Stimulated activated CD8-positive, alpha-beta memory T cell treated with anti-CD3 and anti-CD28 coated beads, Interleukin-2, amount 100 ng/mL, for 48 hours (primary cell): ENCODE results near the gene ABL1.

ENCODE experiments used
- DNase-seq, 2 donors: peaks; one replicate each; pipeline ENCODE4 v3.0.0-alpha.2; 2020; ENCODE audit warnings: low read depth in 2 of 2

ABL1 gene

GRCh38 chr9:130890870-130891687, 56.0 kb downstream of the ABL1 start:
- no peak for DNase-seq

- DNase-seq: no peak
These were observed 56.8 kb downstream of the ABL1 start for GRCh38 chr9:130891688-130892476.

GRCh38 chr9:130892477-130893304, 57.6 kb downstream of the ABL1 start:
- DNase-seq: no peak

GRCh38 chr9:130893341-130894101, 58.5 kb downstream of the ABL1 start:
- no peak for DNase-seq

- no peak for DNase-seq
These were observed 59.5 kb downstream of the ABL1 start for GRCh38 chr9:130894546-130894945.

- no peak for DNase-seq
These were observed 60.0 kb downstream of the ABL1 start for GRCh38 chr9:130895038-130895437.

- DNase-seq: no peak
These were observed 60.6 kb downstream of the ABL1 start for GRCh38 chr9:130895481-130896232.

- no peak for DNase-seq
These were observed 61.4 kb downstream of the ABL1 start, which contains the start of gene QRFP for GRCh38 chr9:130896233-130897014. QRFP (minus strand) TSS chr9:130896812; CDS start chr9:130893838, 2,974 bp downstream.

GRCh38 chr9:130897105-130897751, 62.2 kb downstream of the ABL1 start:
- DNase-seq: no peak

GRCh38 chr9:130897848-130898551, 62.9 kb downstream of the ABL1 start:
- no peak for DNase-seq

GRCh38 chr9:130898552-130898852, 63.4 kb downstream of the ABL1 start:
- no peak for DNase-seq

GRCh38 chr9:130899051-130899748, 64.1 kb downstream of the ABL1 start:
- DNase-seq: no peak

- DNase-seq: no peak
These were observed 65.8 kb downstream of the ABL1 start for GRCh38 chr9:130900701-130901497.

GRCh38 chr9:130901498-130902203, 66.6 kb downstream of the ABL1 start:
- DNase-seq: no peak

- DNase-seq: no peak
These were observed 67.4 kb downstream of the ABL1 start for GRCh38 chr9:130902204-130903185.
